HepG2 (cell line): ENCODE measurements around the gene IL17RA. TPM values are rescaled to one million over a fixed set of nuclear protein-coding genes. Genes with fewer than 3 reads are reported as not detected.

Experiments
- ATAC-seq: fragments of 200-7000 bp; cut with Tn5 transposase; 3 replicates; pipeline ENCODE4 v1.9.1; 2020; ENCODE audit warnings: mild to moderate bottlenecking, moderate library complexity
- BruUV-seq: library from RNA; stranded (reverse); fragments of 400-500 nt; replicated peaks from 2 replicates; lab custom pipeline; 2021; lab: Mats Ljungman, UMichigan
- CTCF ChIA-PET: fragments of 300-600 bp; formaldehyde crosslinking; extraction: SDS; loops from one replicate; lab custom pipeline; 2021; ENCODE audit warnings: low total read pairs, inconsistent platforms, low intra/inter-chr PET ratio; lab: Yijun Ruan, JAX
- POLR2A ChIA-PET: fragments of 350-600 bp; sonication (Branson Sonifier 250); formaldehyde crosslinking; loops from one replicate; lab custom pipeline; 2020; ENCODE audit warnings: antibody characterized with exemption, inconsistent platforms; lab: Yijun Ruan, JAX
- DNase-seq: peaks from one replicate; pipeline ENCODE4 v3.0.0-alpha.2; 2015; ENCODE audit warnings: low spot score
- FAIRE-seq: peaks from 3 replicates; lab custom pipeline; 2011; peaks lifted over from hg19 to GRCh38; lab: Jason Lieb, UNC
- H2AFZ ChIP-seq: one replicate; pipeline ENCODE4 v1.6.1; 2011; ENCODE audit warnings: low read length, inconsistent platforms
- H3K27ac ChIP-seq: fragments of 300-600 bp; 3 replicates; pipeline ENCODE4 v1.8.0; 2011; ENCODE audit warnings: mixed run types, mild to moderate bottlenecking, mixed read lengths, low read length, inconsistent platforms; ENCODE audit not compliant: insufficient read depth; ENCODE audit errors: extremely low read length
- H3K27me3 ChIP-seq, 2 experiments: fragments of 200-600 bp in 1 of 2; 2 replicates in 1 of 2; 3 replicates in 1 of 2; pipeline versions ENCODE4 v1.6.0 to v1.8.0; 2011; ENCODE audit warnings: low read length in 2 of 2, mild to moderate bottlenecking in 2 of 2, moderate library complexity in 2 of 2, inconsistent platforms in 1 of 2; ENCODE audit not compliant: insufficient read depth in 2 of 2, control insufficient read depth in 1 of 2
- H3K36me3 ChIP-seq, 2 experiments: fragments of 200-600 bp in 1 of 2; replicated peaks in 1 of 2; 2 replicates in 1 of 2; 3 replicates in 1 of 2; pipeline versions ENCODE4 v1.5.1 to v1.8.0; 2011; ENCODE audit warnings: low read length in 2 of 2, inconsistent platforms in 1 of 2; ENCODE audit not compliant: insufficient read depth in 2 of 2, control insufficient read depth in 1 of 2
- H3K4me1 ChIP-seq: 2 replicates; pipeline ENCODE4 v1.5.1; 2012; ENCODE audit warnings: low read length, inconsistent platforms; ENCODE audit not compliant: insufficient read depth
- H3K4me2 ChIP-seq: 2 replicates; pipeline ENCODE4 v1.6.0; 2011; ENCODE audit warnings: low read depth, low read length, inconsistent platforms
- H3K4me3 ChIP-seq, 3 experiments: fragments of 200-600 bp in 1 of 3; sonication (generic), shearing (Covaris generic) in 1 of 3; replicated peaks in 1 of 3; 2 replicates each; pipeline ENCODE4 v1.5.1; 2011 to 2016; ENCODE audit warnings: low read length in 3 of 3, inconsistent platforms in 2 of 3, low read depth in 2 of 3, mild to moderate bottlenecking in 2 of 3, control low read depth in 1 of 3, mixed read lengths in 1 of 3; ENCODE audit not compliant: insufficient read depth in 1 of 3
- H3K79me2 ChIP-seq: one replicate; pipeline ENCODE4 v1.6.1; 2011; ENCODE audit warnings: low read length, inconsistent platforms; ENCODE audit not compliant: insufficient read depth
- H3K9ac ChIP-seq: 2 replicates; pipeline ENCODE4 v1.6.0; 2011; ENCODE audit warnings: mild to moderate bottlenecking, low read depth, low read length, inconsistent platforms; ENCODE audit not compliant: insufficient read depth
- H3K9me3 ChIP-seq: 2 replicates; pipeline ENCODE4 v1.5.1; 2012; ENCODE audit warnings: mild to moderate bottlenecking, low read length
- H4K20me1 ChIP-seq: 2 replicates; pipeline ENCODE4 v1.6.0; 2011; ENCODE audit warnings: inconsistent platforms, mild to moderate bottlenecking, low read length, moderate library complexity; ENCODE audit not compliant: insufficient read depth
- FOXA1 ChIP-seq, 2 experiments: fragments of 450-650 bp in 1 of 2; sonication (generic) in 1 of 2; formaldehyde crosslinking in 1 of 2; IDR thresholded peaks; 2 replicates each; pipeline versions ENCODE4 v1.4.0 to v1.6.1; 2016 to 2020; ENCODE audit warnings: missing genetic modification reagents in 1 of 2
- MLX ChIP-seq: IDR thresholded peaks from 2 replicates; pipeline ENCODE4 v1.6.1; 2016
- NCOA2 ChIP-seq: sonication (generic); formaldehyde crosslinking; IDR thresholded peaks from 2 replicates; pipeline ENCODE4 v1.8.0; 2022; ENCODE audit warnings: inconsistent platforms
- NR1H2 ChIP-seq: sonication (generic); formaldehyde crosslinking; IDR thresholded peaks from 2 replicates; pipeline ENCODE4 v1.8.1; 2022; ENCODE audit warnings: low read depth, missing genetic modification reagents, borderline replicate concordance
- PAX8 ChIP-seq: sonication (generic); formaldehyde crosslinking; IDR thresholded peaks from 2 replicates; pipeline ENCODE4 v1.8.0; 2022; ENCODE audit warnings: mild to moderate bottlenecking, missing genetic modification reagents, borderline replicate concordance
- THAP11 ChIP-seq: IDR thresholded peaks from 2 replicates; pipeline ENCODE4 v1.6.1; 2016; ENCODE audit warnings: missing biosample characterization, missing genetic modification reagents
- ZNF205 ChIP-seq: IDR thresholded peaks from 2 replicates; pipeline ENCODE4 v1.6.1; 2018; ENCODE audit warnings: missing biosample characterization, missing genetic modification reagents
- ZNF615 ChIP-seq: sonication (generic); formaldehyde crosslinking; IDR thresholded peaks from 2 replicates; pipeline ENCODE4 v1.5.0; 2020; ENCODE audit warnings: mild to moderate bottlenecking, missing genetic modification reagents, borderline replicate concordance
- ZNF703 ChIP-seq: sonication (generic); formaldehyde crosslinking; IDR thresholded peaks from 2 replicates; pipeline ENCODE4 v1.5.1; 2020; ENCODE audit warnings: missing genetic modification reagents, mild to moderate bottlenecking, moderate library complexity, borderline replicate concordance
- ZNF841 ChIP-seq: sonication (generic); formaldehyde crosslinking; IDR thresholded peaks from 2 replicates; pipeline ENCODE4 v1.8.1; 2023; ENCODE audit warnings: missing genetic modification reagents, borderline replicate concordance
- WGBS: methylation state at CpG from one replicate; pipeline ENCODE4 v1.1.6; 2017; ENCODE audit warnings: low lambda C conversion rate; 5-methylcytosine and 5-hydroxymethylcytosine counted together
- in situ Hi-C: cut with HindIII; loops from 2 replicates; pipeline ENCODE4 v1.10.0; 2017; ENCODE audit warnings: low pct_unique_long_range_greater_than_20kb; ENCODE audit not compliant: extremely low pct_ligation_motif_present
- intact Hi-C: fragments of 100-400 bp; cut with micrococcal nuclease; formaldehyde crosslinking; loops from one replicate; pipeline ENCODE4 v1.10.0; 2022; ENCODE audit not compliant: unreplicated experiment
- polyA plus RNA-seq, 8 experiments: library from polyadenylated mRNA; depleted of rRNA in 3 of 8; stranded (reverse) in 7 of 8; unstranded in 1 of 8; fragments of >200 nt; fragmentation: Illumina TruSeq in 4 of 8; extraction: Trizol in 4 of 8; gene quantifications; 2 replicates each; pipeline versions ENCODE4 v1.2.1 to v1.2.3, GENCODE V29; 2011 to 2016; ENCODE audit warnings: low read depth in 4 of 8, missing spikeins in 1 of 8, mixed read lengths in 1 of 8; ENCODE audit not compliant: insufficient read depth in 1 of 8
- total RNA-seq, 5 experiments: library from RNA; depleted of rRNA; stranded (reverse); fragments of >200 nt; fragmentation: Illumina TruSeq; extraction: Trizol; gene quantifications; 2 replicates each; pipeline ENCODE4 v1.2.3, GENCODE V29; 2016; ENCODE audit warnings: low read depth in 1 of 5
- TF ChIP-seq, protein P1 (sequence below): sonication (generic); formaldehyde crosslinking; IDR thresholded peaks from 2 replicates; pipeline ENCODE4 v1.4.0; 2020; ENCODE audit warnings: missing genetic modification reagents

Gene IL17RA
- total and polyA plus RNA-seq, 2 of the 13 experiments (the other 11 are each of a cell fraction or from before 2014, with no cell fraction given) = 2.5 to 8.2 TPM

DNA sequence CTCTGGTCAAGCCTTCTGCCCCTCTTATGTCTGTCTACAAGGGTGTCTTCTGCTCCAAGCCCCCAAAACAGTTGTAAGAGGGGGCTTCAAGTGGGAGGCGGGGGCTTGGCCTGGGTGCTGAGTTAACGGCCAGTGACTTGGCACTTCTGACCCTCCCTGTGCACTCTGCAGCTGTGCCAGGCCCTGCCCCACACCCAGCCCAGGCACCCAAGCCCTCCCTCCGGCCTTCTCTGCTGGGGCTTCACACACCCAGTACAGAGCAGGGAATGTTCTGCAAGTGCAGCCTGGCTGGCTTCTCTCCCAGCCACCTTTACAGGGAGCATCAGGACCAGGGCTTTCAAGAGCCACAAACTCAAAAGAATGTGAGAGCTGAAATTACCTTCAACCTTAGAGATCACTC, 32.6 kb downstream of the IL17RA start:
- CTCF ChIA-PET = no interaction called here
- no peaks in the 10 kb centered on the region for H3K4me1 ChIP-seq
- no peak overlapping the region for H3K4me3 ChIP-seq
- BruUV-seq = no TSS peak
- no peaks in the 10 kb centered on the region for H3K79me2 ChIP-seq
- H3K4me2 ChIP-seq = no peak overlapping the region
- FAIRE-seq = no peak
- TF ChIP-seq PAX8 = no peak
- TF ChIP-seq FOXA1 (IDR thresholded peaks at IDR 0.05) = no peak
- TF ChIP-seq FOXA1 (CRISPR knock-in tag; IDR thresholded peaks at IDR 0.05) = no peak
- TF ChIP-seq NR1H2 (CRISPR knock-in tag) = no peak
- no peak for TF ChIP-seq THAP11 (CRISPR knock-in tag)
- no peak for TF ChIP-seq MLX (CRISPR knock-in tag)
- TF ChIP-seq ZNF615 (CRISPR knock-in tag) = no peak
- TF ChIP-seq ZNF205 (CRISPR knock-in tag) = no peak
- no peak overlapping the region for H3K9ac ChIP-seq
- in situ Hi-C loops (no loop called here), intact Hi-C loops (no loop called here)
- ATAC-seq = no peak
- no peaks in the 10 kb centered on the region for H4K20me1 ChIP-seq
- H2AFZ ChIP-seq = no peak overlapping the region
- H3K27ac ChIP-seq = no peak overlapping the region
- POLR2A ChIA-PET = no interaction called here
- H3K36me3 ChIP-seq = no peaks in the 10 kb centered on the region
- no peaks in the 10 kb centered on the region for H3K9me3 ChIP-seq
- no peak for DNase-seq
- WGBS = 20% methylated on average over 1 of the region's 3 CpGs
- H3K27me3 ChIP-seq = peaks cover 8 to 40% of the 10 kb centered on the region in 2 experiments; a peak in 4 of 5 replicates

DNA sequence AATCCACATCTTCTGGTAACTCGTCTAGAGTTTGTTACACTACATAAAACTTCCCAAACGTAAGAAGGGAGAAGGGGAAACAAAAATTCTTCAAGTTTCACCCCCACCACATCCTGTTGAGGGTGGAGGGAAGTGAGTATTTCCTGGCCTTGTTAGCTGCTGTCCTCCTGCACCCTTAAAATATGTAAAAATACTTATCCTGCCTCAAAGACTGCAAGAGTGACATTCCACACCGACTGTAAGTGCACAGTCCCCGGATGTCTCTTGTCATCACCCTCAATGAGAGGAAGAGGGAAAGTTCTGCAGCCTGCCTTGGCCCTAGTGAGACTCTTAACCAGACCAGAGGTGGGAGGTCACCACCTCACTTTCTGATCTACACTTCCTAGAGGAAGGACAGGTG, 33.1 kb downstream of the IL17RA start:
- TF ChIP-seq ZNF703 (CRISPR knock-in tag) (no peak), ZNF841 (CRISPR knock-in tag) (no peak), NCOA2 (CRISPR knock-in tag) (no peak)
- TF ChIP-seq, protein P1, sequence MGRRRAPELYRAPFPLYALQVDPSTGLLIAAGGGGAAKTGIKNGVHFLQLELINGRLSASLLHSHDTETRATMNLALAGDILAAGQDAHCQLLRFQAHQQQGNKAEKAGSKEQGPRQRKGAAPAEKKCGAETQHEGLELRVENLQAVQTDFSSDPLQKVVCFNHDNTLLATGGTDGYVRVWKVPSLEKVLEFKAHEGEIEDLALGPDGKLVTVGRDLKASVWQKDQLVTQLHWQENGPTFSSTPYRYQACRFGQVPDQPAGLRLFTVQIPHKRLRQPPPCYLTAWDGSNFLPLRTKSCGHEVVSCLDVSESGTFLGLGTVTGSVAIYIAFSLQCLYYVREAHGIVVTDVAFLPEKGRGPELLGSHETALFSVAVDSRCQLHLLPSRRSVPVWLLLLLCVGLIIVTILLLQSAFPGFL (CRISPR knock-in tag) = no peak
- no peak for ATAC-seq
- Histone ChIP-seq H3K79me2 (no peaks in the 10 kb centered on the region), H3K4me2 (no peak overlapping the region), H4K20me1 (no peaks in the 10 kb centered on the region), H3K27ac (no peak overlapping the region), H3K36me3 (no peaks in the 10 kb centered on the region), H3K4me3 (no peak overlapping the region), H2AFZ (no peak overlapping the region), H3K27me3 (peaks cover 8 to 42% of the 10 kb centered on the region in 2 experiments; a peak in 4 of 5 replicates), H3K9ac (no peak overlapping the region), H3K9me3 (no peaks in the 10 kb centered on the region), H3K4me1 (no peaks in the 10 kb centered on the region)
- WGBS = 1% methylated on average over 4 of the region's 4 CpGs
- no TSS peak for BruUV-seq
- ChIA-PET CTCF (no interaction called here), POLR2A (no interaction called here)
- in situ Hi-C loops (no loop called here), intact Hi-C loops (no loop called here)
- no peak for DNase-seq
- FAIRE-seq = no peak
